ENCODE results near the gene DPF3. TPM values are rescaled to one million over a fixed set of nuclear protein-coding genes. Genes with fewer than 3 reads are reported as not detected.

Gene DPF3
- total and polyA plus RNA-seq, 4 donors, result 0.17 to 3.9 (median 0.52) TPM

GRCh38 chr14:72683787-72684186 lies 210.1 kb downstream of the DPF3 start:
- no peak overlapping the region for H3K27ac ChIP-seq (ENCODE audit: low read depth in 1 of 2, low read length in 1 of 2)
- TF ChIP-seq, protein P1, sequence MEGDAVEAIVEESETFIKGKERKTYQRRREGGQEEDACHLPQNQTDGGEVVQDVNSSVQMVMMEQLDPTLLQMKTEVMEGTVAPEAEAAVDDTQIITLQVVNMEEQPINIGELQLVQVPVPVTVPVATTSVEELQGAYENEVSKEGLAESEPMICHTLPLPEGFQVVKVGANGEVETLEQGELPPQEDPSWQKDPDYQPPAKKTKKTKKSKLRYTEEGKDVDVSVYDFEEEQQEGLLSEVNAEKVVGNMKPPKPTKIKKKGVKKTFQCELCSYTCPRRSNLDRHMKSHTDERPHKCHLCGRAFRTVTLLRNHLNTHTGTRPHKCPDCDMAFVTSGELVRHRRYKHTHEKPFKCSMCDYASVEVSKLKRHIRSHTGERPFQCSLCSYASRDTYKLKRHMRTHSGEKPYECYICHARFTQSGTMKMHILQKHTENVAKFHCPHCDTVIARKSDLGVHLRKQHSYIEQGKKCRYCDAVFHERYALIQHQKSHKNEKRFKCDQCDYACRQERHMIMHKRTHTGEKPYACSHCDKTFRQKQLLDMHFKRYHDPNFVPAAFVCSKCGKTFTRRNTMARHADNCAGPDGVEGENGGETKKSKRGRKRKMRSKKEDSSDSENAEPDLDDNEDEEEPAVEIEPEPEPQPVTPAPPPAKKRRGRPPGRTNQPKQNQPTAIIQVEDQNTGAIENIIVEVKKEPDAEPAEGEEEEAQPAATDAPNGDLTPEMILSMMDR (IDR thresholded peaks at IDR 0.05; ENCODE audit: control extremely low read depth, extremely low read depth), result no peak
- no peaks in the 10 kb centered on the region for H3K36me3 ChIP-seq (ENCODE audit: control insufficient read depth in 4 of 4, insufficient read depth in 4 of 4, low read length in 4 of 4)
- WGBS, 2 donors, result 77 to 79% methylated on average over 4 of the region's 4 CpGs
- no peak overlapping the region for H3K9ac ChIP-seq (ENCODE audit: insufficient read depth in 1 of 2, low read length in 2 of 2)
- no peak for DNase-seq
- no peak overlapping the region for H3K4me3 ChIP-seq
- no peaks in the 10 kb centered on the region for H3K9me3 ChIP-seq (ENCODE audit: control insufficient read depth in 4 of 4, insufficient read depth in 3 of 4, low read length in 3 of 4)
- ATAC-seq (ENCODE audit: insufficient read depth, low FRiP score), result no peak
- H3K27me3 ChIP-seq (ENCODE audit: control insufficient read depth in 3 of 3, insufficient read depth in 3 of 3, low read length in 2 of 3), result no peaks in the 10 kb centered on the region
- H3K4me1 ChIP-seq (ENCODE audit: control insufficient read depth in 5 of 5, insufficient read depth in 5 of 5, low read length in 5 of 5), result peaks cover 0 to 9% (median 0%) of the 10 kb centered on the region in 5 donors

DNA sequence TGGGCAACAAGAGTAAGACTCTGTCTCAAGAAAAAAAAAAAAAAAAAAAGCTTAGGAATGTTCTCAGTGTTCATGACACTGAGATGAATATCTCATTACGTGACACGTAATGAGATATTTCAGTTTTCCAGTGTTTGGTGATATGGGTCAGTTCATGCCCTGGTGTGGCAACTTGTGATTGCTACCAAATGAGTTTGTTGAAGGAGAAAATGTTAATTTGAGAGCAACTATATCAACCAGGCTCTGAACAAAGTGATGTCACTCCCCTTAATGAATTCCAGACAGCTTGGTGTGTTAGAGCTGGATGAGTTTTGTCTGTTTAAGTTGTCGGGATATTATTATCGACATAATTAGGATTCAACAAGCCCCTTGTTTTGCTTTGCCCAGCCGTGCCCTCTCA lies 211.7 kb downstream of the DPF3 start:
- no peak overlapping the region for H3K4me3 ChIP-seq
- no peak overlapping the region for H3K9ac ChIP-seq (ENCODE audit: insufficient read depth in 1 of 2, low read length in 2 of 2)
- no peaks in the 10 kb centered on the region for H3K27me3 ChIP-seq (ENCODE audit: control insufficient read depth in 3 of 3, insufficient read depth in 3 of 3, low read length in 2 of 3)
- DNase-seq (no peak), ATAC-seq (ENCODE audit: insufficient read depth, low FRiP score) (no peak)
- TF ChIP-seq, protein P1 (IDR thresholded peaks at IDR 0.05; ENCODE audit: control extremely low read depth, extremely low read depth), result no peak
- no peak overlapping the region for H3K27ac ChIP-seq (ENCODE audit: low read depth in 1 of 2, low read length in 1 of 2)
- no peaks in the 10 kb centered on the region for H3K36me3 ChIP-seq (ENCODE audit: control insufficient read depth in 4 of 4, insufficient read depth in 4 of 4, low read length in 4 of 4)
- WGBS, 2 donors, result 83 to 92% methylated on average over 5 of the region's 5 CpGs
- H3K4me1 ChIP-seq (ENCODE audit: control insufficient read depth in 5 of 5, insufficient read depth in 5 of 5, low read length in 5 of 5), result peaks cover 0 to 9% (median 0%) of the 10 kb centered on the region in 5 donors
- no peaks in the 10 kb centered on the region for H3K9me3 ChIP-seq (ENCODE audit: control insufficient read depth in 4 of 4, insufficient read depth in 3 of 4, low read length in 3 of 4)

DNA sequence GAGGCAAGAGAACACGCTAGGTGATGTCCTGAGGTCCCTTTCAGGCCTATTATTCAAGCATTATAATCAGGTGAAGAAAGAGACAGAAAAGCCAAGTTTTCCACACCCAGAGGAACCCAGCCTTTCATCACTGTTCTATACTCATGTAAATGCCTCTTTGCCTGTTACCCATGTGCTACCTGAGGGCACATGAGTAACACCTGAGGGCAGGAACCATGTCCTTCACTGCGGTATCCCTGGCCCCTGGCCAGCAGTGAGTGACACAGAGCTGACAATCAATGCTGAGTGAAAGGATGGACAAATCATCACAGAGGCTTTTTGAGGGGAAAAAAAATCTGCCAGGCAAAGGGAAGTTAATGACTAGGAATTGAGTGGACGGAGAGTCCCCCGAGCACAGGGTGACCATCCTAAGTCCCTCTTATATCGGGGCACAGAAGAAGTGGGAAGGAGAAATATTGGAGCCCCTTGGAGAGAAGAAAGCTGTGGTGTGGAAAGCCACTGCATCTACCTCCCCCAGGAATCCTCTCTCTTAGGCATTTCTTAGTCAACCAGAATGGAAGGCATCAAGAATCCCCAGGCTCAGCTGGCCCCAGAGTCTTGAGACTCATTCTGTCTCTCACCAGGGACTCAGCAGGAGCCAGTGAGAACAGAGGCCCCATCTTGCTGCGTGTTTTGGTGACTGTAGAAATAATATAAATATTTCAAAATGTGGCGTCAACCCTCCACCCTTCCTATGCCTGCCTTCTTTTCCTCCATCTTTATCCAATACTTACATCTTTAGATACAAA lies 212.9 kb downstream of the DPF3 start:
- Histone ChIP-seq H3K9me3 (ENCODE audit: control insufficient read depth in 4 of 4, insufficient read depth in 3 of 4, low read length in 3 of 4) (no peaks in the 10 kb centered on the region), H3K27ac (ENCODE audit: low read depth in 1 of 2, low read length in 1 of 2) (no peak overlapping the region), H3K9ac (ENCODE audit: insufficient read depth in 1 of 2, low read length in 2 of 2) (no peak overlapping the region), H3K4me1 (ENCODE audit: control insufficient read depth in 5 of 5, insufficient read depth in 5 of 5, low read length in 5 of 5) (peaks cover 0 to 9% (median 0%) of the 10 kb centered on the region in 5 donors), H3K36me3 (ENCODE audit: control insufficient read depth in 4 of 4, insufficient read depth in 4 of 4, low read length in 4 of 4) (no peaks in the 10 kb centered on the region), H3K4me3 (no peak overlapping the region), H3K27me3 (ENCODE audit: control insufficient read depth in 3 of 3, insufficient read depth in 3 of 3, low read length in 2 of 3) (no peaks in the 10 kb centered on the region)
- TF ChIP-seq, protein P1 (IDR thresholded peaks at IDR 0.05; ENCODE audit: control extremely low read depth, extremely low read depth), result no peak
- DNase-seq, result no peak
- WGBS, 2 donors, result 90 to 93% methylated on average over 7 of the region's 7 CpGs
- no peak for ATAC-seq (ENCODE audit: insufficient read depth, low FRiP score)

All from lung (tissue), 12 donors.